Middle frontal gyrus (tissue), 1 donor: Measurements from ENCODE around the gene ARGLU1.

ENCODE experiments used
- DNase-seq: peaks from one replicate; pipeline ENCODE4 v3.0.0-alpha.2; 2015; ENCODE audit warnings: low spot score; ENCODE audit errors: extremely low spot score

The ARGLU1 gene

GRCh38 chr13:106548064-106548696, 19.8 kb downstream of the ARGLU1 start:
- no peak for DNase-seq

- DNase-seq = no peak
These were observed 26.1 kb downstream of the ARGLU1 start for GRCh38 chr13:106541826-106542225.

- DNase-seq = no peak
These were observed 27.3 kb downstream of the ARGLU1 start for GRCh38 chr13:106540613-106541012.

GRCh38 chr13:106537521-106537920, 30.4 kb downstream of the ARGLU1 start:
- DNase-seq = no peak

- peak; percentile 95 for DNase-seq
These were observed 31.5 kb downstream of the ARGLU1 start for GRCh38 chr13:106536244-106537034.

- peak; percentile 90 for DNase-seq
These were observed 32.2 kb downstream of the ARGLU1 start, which contains the start of gene EFNB2 for GRCh38 chr13:106535552-106536243. Gene EFNB2 (minus strand): TSS chr13:106535662. CDS start chr13:106534964, 698 bp downstream.

- DNase-seq = no peak
These were observed 33.0 kb downstream of the ARGLU1 start for GRCh38 chr13:106534639-106535551.

- no peak for DNase-seq
These were observed 33.8 kb downstream of the ARGLU1 start for GRCh38 chr13:106533943-106534638.

GRCh38 chr13:106533101-106533942, 34.6 kb downstream of the ARGLU1 start:
- DNase-seq = peak; percentile 72

GRCh38 chr13:106532111-106532929, 35.6 kb downstream of the ARGLU1 start:
- DNase-seq = no peak

- DNase-seq = no peak
These were observed 36.9 kb downstream of the ARGLU1 start for GRCh38 chr13:106530980-106531481.

- no peak for DNase-seq
These were observed 37.6 kb downstream of the ARGLU1 start for GRCh38 chr13:106530171-106530851.

GRCh38 chr13:106529415-106530170, 38.3 kb downstream of the ARGLU1 start:
- no peak for DNase-seq

GRCh38 chr13:106528718-106529414, 39.1 kb downstream of the ARGLU1 start:
- no peak for DNase-seq

GRCh38 chr13:106527826-106528225, 40.1 kb downstream of the ARGLU1 start:
- no peak for DNase-seq

GRCh38 chr13:106527445-106527801, 40.5 kb downstream of the ARGLU1 start:
- no peak for DNase-seq
